ENCODE results near the gene QSOX2.

Gene QSOX2

GRCh38 chr9:136253246-136254130, 7.9 kb upstream of the QSOX2 start:
- intact Hi-C loops (cut with DNase I; ENCODE audit: low total_unique reads): no loop called here
- no peak overlapping the region for H3K27ac ChIP-seq
- no peaks in the 10 kb centered on the region for H3K4me1 ChIP-seq
- DNase-seq: no peak
- no peak for TF ChIP-seq CTCF (IDR thresholded peaks at IDR 0.05)
- no peaks in the 10 kb centered on the region for H3K36me3 ChIP-seq
- H3K27me3 ChIP-seq: peaks cover 0 to 71% of the 10 kb centered on the region in 2 donors
- no peaks in the 10 kb centered on the region for H3K9me3 ChIP-seq
- no peak overlapping the region for H3K4me3 ChIP-seq

- intact Hi-C loops (cut with DNase I; ENCODE audit: low total_unique reads): no loop called here
- no peak for DNase-seq
- no peaks in the 10 kb centered on the region for H3K9me3 ChIP-seq
- peaks cover 0 to 67% of the 10 kb centered on the region in 2 donors for H3K27me3 ChIP-seq
- H3K27ac ChIP-seq: no peak overlapping the region
- H3K4me1 ChIP-seq: no peaks in the 10 kb centered on the region
- TF ChIP-seq CTCF (IDR thresholded peaks at IDR 0.05): no peak
- H3K36me3 ChIP-seq: no peaks in the 10 kb centered on the region
- no peak overlapping the region for H3K4me3 ChIP-seq
Observed at GRCh38 chr9:136252846-136253245, 7.2 kb upstream of the QSOX2 start.

GRCh38 chr9:136252281-136252680, 6.7 kb upstream of the QSOX2 start:
- Histone ChIP-seq H3K9me3 (no peaks in the 10 kb centered on the region), H3K36me3 (no peaks in the 10 kb centered on the region), H3K4me1 (no peaks in the 10 kb centered on the region), H3K27me3 (peaks cover 0 to 61% of the 10 kb centered on the region in 2 donors), H3K27ac (no peak overlapping the region), H3K4me3 (no peak overlapping the region)
- DNase-seq: no peak
- no peak for TF ChIP-seq CTCF (IDR thresholded peaks at IDR 0.05)
- intact Hi-C loops (cut with DNase I; ENCODE audit: low total_unique reads): no loop called here

GRCh38 chr9:136251264-136252115, 5.9 kb upstream of the QSOX2 start:
- Histone ChIP-seq H3K4me1 (no peaks in the 10 kb centered on the region), H3K9me3 (no peaks in the 10 kb centered on the region), H3K36me3 (no peaks in the 10 kb centered on the region), H3K27ac (no peak overlapping the region), H3K4me3 (no peak overlapping the region), H3K27me3 (peaks cover 0 to 54% of the 10 kb centered on the region in 2 donors)
- no peak for DNase-seq
- intact Hi-C loops (cut with DNase I; ENCODE audit: low total_unique reads): no loop called here
- no peak for TF ChIP-seq CTCF (IDR thresholded peaks at IDR 0.05)

- Histone ChIP-seq H3K9me3 (no peaks in the 10 kb centered on the region), H3K4me3 (no peak overlapping the region), H3K27ac (no peak overlapping the region), H3K4me1 (no peaks in the 10 kb centered on the region), H3K27me3 (peaks cover 0 to 46% of the 10 kb centered on the region in 2 donors), H3K36me3 (no peaks in the 10 kb centered on the region)
- no peak for TF ChIP-seq CTCF (IDR thresholded peaks at IDR 0.05)
- DNase-seq: no peak
- intact Hi-C loops (cut with DNase I; ENCODE audit: low total_unique reads): no loop called here
Observed at GRCh38 chr9:136250676-136251075, 5.1 kb upstream of the QSOX2 start.

Measured in tibial artery (tissue), 4 donors.